ENCODE measurements around the gene LPP. TPM values are rescaled to one million over a fixed set of nuclear protein-coding genes. Genes with fewer than 3 reads are reported as not detected.

The LPP gene
- total and polyA plus RNA-seq, 2 donors (not counting 1 experiment from before 2014, with no cell fraction given): 7.6 to 81.7 TPM

DNA sequence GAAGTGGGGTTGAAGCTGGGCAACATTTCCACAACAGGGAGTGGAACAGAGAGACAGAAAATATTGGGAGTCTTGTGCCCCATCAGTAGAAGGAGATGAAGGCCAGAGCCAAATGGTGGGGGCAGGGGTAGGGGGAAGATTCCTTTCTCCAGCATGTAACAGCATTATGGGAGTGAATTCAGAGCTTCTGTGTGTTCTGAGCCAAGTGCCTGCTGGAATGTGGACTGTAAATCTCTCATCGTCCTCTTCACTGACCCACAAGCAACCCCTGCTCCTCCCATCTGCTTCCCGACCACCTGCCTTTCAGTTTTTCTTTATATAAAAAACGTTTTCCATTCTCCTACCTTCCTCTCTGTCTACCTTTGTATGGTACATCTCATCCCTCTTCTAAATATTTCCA is 673.6 kb downstream of the LPP start:
- CTCF ChIA-PET: no interaction called here
- H3K4me1 ChIP-seq (ENCODE audit: control insufficient read depth in 2 of 2, insufficient read depth in 2 of 2, low read length in 2 of 2): no peaks in the 10 kb centered on the region
- no peak overlapping the region for H3K9ac ChIP-seq (ENCODE audit: low read length)
- no peak overlapping the region for H3K27ac ChIP-seq (ENCODE audit: low read length in 2 of 2)
- ATAC-seq (ENCODE audit: low read depth) (no peak), DNase-seq (no peak)
- intact Hi-C loops (cut with micrococcal nuclease): no loop called here
- Mint-ChIP-seq H3K4me3 (no peak overlapping the region), H3K9me3 (ENCODE audit: insufficient read depth) (no peaks in the 10 kb centered on the region), H3K27me3 (no peaks in the 10 kb centered on the region), H3K4me1 (no peaks in the 10 kb centered on the region), H3K27ac (no peak overlapping the region)
- WGBS (ENCODE audit: insufficient coverage): 100% methylated on average over 2 of the region's 3 CpGs
- H3K36me3 ChIP-seq (replicated peaks in 1 of 2; ENCODE audit: control extremely low read depth in 1 of 2, control insufficient read depth in 1 of 2, extremely low read depth in 1 of 2, insufficient read depth in 2 of 2, low read length in 1 of 2): no peaks in the 10 kb centered on the region
- TF ChIP-seq, protein P1, sequence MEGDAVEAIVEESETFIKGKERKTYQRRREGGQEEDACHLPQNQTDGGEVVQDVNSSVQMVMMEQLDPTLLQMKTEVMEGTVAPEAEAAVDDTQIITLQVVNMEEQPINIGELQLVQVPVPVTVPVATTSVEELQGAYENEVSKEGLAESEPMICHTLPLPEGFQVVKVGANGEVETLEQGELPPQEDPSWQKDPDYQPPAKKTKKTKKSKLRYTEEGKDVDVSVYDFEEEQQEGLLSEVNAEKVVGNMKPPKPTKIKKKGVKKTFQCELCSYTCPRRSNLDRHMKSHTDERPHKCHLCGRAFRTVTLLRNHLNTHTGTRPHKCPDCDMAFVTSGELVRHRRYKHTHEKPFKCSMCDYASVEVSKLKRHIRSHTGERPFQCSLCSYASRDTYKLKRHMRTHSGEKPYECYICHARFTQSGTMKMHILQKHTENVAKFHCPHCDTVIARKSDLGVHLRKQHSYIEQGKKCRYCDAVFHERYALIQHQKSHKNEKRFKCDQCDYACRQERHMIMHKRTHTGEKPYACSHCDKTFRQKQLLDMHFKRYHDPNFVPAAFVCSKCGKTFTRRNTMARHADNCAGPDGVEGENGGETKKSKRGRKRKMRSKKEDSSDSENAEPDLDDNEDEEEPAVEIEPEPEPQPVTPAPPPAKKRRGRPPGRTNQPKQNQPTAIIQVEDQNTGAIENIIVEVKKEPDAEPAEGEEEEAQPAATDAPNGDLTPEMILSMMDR (IDR thresholded peaks at IDR 0.05): no peak
- no peak for TF ChIP-seq EZH2 (IDR thresholded peaks at IDR 0.05; ENCODE audit: borderline replicate concordance, insufficient read depth, low read depth, low read length, poor library complexity, severe bottlenecking)
- POLR2A ChIA-PET: no interaction called here
- no peak overlapping the region for H2AFZ ChIP-seq (ENCODE audit: insufficient read depth, low read depth, low read length, poor library complexity, severe bottlenecking)
- H3K9me3 ChIP-seq (ENCODE audit: control extremely low read depth in 1 of 3, control insufficient read depth in 2 of 3, insufficient read depth in 1 of 3, low read length in 2 of 3): no peaks in the 10 kb centered on the region
- no peaks in the 10 kb centered on the region for H3K27me3 ChIP-seq (replicated peaks in 1 of 4; ENCODE audit: control extremely low read depth in 1 of 4, control insufficient read depth in 3 of 4, insufficient read depth in 4 of 4, low read length in 3 of 4)
- no peak overlapping the region for H3K4me2 ChIP-seq (replicated peaks; ENCODE audit: low read depth, low read length, poor library complexity, severe bottlenecking)
- H4K20me1 ChIP-seq (ENCODE audit: control insufficient read depth, insufficient read depth, low read length, poor library complexity, severe bottlenecking): no peaks in the 10 kb centered on the region
- H3K4me3 ChIP-seq (ENCODE audit: control extremely low read depth in 1 of 5, extremely low read depth in 1 of 5, insufficient read depth in 1 of 5, low read depth in 2 of 5, low read length in 4 of 5): no peak overlapping the region
- no peaks in the 10 kb centered on the region for H3K79me2 ChIP-seq (ENCODE audit: control insufficient read depth, insufficient read depth, low read length)

- no peak overlapping the region for H3K4me3 Mint-ChIP-seq
- no peaks in the 10 kb centered on the region for H3K4me1 Mint-ChIP-seq
- Histone ChIP-seq H3K9me3 (ENCODE audit: control extremely low read depth in 1 of 3, control insufficient read depth in 2 of 3, insufficient read depth in 1 of 3, low read length in 2 of 3) (no peaks in the 10 kb centered on the region), H3K4me3 (ENCODE audit: control extremely low read depth in 1 of 5, extremely low read depth in 1 of 5, insufficient read depth in 1 of 5, low read depth in 2 of 5, low read length in 4 of 5) (no peak overlapping the region), H3K4me1 (ENCODE audit: control insufficient read depth in 2 of 2, insufficient read depth in 2 of 2, low read length in 2 of 2) (no peaks in the 10 kb centered on the region), H3K79me2 (ENCODE audit: control insufficient read depth, insufficient read depth, low read length) (no peaks in the 10 kb centered on the region), H3K36me3 (replicated peaks in 1 of 2; ENCODE audit: control extremely low read depth in 1 of 2, control insufficient read depth in 1 of 2, extremely low read depth in 1 of 2, insufficient read depth in 2 of 2, low read length in 1 of 2) (no peaks in the 10 kb centered on the region), H4K20me1 (ENCODE audit: control insufficient read depth, insufficient read depth, low read length, poor library complexity, severe bottlenecking) (no peaks in the 10 kb centered on the region), H3K4me2 (replicated peaks; ENCODE audit: low read depth, low read length, poor library complexity, severe bottlenecking) (no peak overlapping the region), H3K27me3 (replicated peaks in 1 of 4; ENCODE audit: control extremely low read depth in 1 of 4, control insufficient read depth in 3 of 4, insufficient read depth in 4 of 4, low read length in 3 of 4) (no peaks in the 10 kb centered on the region), H3K9ac (ENCODE audit: low read length) (no peak overlapping the region), H3K27ac (ENCODE audit: low read length in 2 of 2) (no peak overlapping the region), H2AFZ (ENCODE audit: insufficient read depth, low read depth, low read length, poor library complexity, severe bottlenecking) (no peak overlapping the region)
- DNase-seq (no peak), ATAC-seq (ENCODE audit: low read depth) (no peak)
- ChIA-PET CTCF (no interaction called here), POLR2A (no interaction called here)
- no peaks in the 10 kb centered on the region for H3K9me3 Mint-ChIP-seq (ENCODE audit: insufficient read depth)
- H3K27ac Mint-ChIP-seq: no peak overlapping the region
- WGBS (ENCODE audit: insufficient coverage): 94% methylated on average over 6 of the region's 6 CpGs
- TF ChIP-seq, protein P1 (IDR thresholded peaks at IDR 0.05): no peak
- TF ChIP-seq EZH2 (IDR thresholded peaks at IDR 0.05; ENCODE audit: borderline replicate concordance, insufficient read depth, low read depth, low read length, poor library complexity, severe bottlenecking): no peak
- intact Hi-C loops (cut with micrococcal nuclease): no loop called here
- no peaks in the 10 kb centered on the region for H3K27me3 Mint-ChIP-seq
These were observed 675.2 kb downstream of the LPP start for GRCh38 chr3:188829130-188829529.
